T-helper 1 cell (primary cell): ENCODE measurements around the gene NF1.
A peak's percentile ranks its signal among the peaks of the same experiment; 100 is the strongest.
"Not testable (repeated sequence)": the region's sequence is repeated elsewhere in the genome, so short reads cannot be mapped to it uniquely, and the experiment has no call there.

Experiments
- DNase-seq, 5 donors: peaks; one replicate each; pipeline ENCODE4 v3.0.0-alpha.2; 2012 to 2020
- total RNA-seq, 4 donors: gene quantifications; one replicate each; lab custom pipeline; 2026; lab: John Stamatoyannopoulos, UW

The NF1 gene, protein sequence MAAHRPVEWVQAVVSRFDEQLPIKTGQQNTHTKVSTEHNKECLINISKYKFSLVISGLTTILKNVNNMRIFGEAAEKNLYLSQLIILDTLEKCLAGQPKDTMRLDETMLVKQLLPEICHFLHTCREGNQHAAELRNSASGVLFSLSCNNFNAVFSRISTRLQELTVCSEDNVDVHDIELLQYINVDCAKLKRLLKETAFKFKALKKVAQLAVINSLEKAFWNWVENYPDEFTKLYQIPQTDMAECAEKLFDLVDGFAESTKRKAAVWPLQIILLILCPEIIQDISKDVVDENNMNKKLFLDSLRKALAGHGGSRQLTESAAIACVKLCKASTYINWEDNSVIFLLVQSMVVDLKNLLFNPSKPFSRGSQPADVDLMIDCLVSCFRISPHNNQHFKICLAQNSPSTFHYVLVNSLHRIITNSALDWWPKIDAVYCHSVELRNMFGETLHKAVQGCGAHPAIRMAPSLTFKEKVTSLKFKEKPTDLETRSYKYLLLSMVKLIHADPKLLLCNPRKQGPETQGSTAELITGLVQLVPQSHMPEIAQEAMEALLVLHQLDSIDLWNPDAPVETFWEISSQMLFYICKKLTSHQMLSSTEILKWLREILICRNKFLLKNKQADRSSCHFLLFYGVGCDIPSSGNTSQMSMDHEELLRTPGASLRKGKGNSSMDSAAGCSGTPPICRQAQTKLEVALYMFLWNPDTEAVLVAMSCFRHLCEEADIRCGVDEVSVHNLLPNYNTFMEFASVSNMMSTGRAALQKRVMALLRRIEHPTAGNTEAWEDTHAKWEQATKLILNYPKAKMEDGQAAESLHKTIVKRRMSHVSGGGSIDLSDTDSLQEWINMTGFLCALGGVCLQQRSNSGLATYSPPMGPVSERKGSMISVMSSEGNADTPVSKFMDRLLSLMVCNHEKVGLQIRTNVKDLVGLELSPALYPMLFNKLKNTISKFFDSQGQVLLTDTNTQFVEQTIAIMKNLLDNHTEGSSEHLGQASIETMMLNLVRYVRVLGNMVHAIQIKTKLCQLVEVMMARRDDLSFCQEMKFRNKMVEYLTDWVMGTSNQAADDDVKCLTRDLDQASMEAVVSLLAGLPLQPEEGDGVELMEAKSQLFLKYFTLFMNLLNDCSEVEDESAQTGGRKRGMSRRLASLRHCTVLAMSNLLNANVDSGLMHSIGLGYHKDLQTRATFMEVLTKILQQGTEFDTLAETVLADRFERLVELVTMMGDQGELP (N-terminal part only)
- total RNA-seq = 49.1 to 79.6 (median 76.1) reads per million in 4 donors

DNA sequence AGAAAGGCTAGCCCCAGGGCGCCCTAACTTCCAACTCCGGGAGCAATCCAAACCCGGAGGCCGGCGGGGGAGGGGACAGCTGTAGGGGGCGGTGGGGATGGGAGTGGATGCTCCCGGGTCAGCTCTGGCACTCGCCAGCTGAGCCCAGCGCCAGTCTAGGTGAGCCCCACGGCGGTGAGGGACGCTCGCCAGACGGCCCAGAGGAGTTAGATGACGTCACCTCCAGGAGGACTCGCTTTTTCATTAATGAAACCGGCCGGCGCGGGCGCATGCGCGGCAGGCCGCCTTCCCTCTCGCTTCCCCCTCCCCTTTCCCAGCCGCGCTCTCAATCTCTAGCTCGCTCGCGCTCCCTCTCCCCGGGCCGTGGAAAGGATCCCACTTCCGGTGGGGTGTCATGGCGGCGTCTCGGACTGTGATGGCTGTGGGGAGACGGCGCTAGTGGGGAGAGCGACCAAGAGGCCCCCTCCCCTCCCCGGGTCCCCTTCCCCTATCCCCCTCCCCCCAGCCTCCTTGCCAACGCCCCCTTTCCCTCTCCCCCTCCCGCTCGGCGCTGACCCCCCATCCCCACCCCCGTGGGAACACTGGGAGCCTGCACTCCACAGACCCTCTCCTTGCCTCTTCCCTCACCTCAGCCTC is at the start of gene NF1:
TSS of gene NF1 (plus strand) at position 378 of the 636 bp plus-strand sequence. CDS start 333 bp downstream, outside the sequence.
- DNase-seq = peak; percentile 81 to 88 (median 84)

DNA sequence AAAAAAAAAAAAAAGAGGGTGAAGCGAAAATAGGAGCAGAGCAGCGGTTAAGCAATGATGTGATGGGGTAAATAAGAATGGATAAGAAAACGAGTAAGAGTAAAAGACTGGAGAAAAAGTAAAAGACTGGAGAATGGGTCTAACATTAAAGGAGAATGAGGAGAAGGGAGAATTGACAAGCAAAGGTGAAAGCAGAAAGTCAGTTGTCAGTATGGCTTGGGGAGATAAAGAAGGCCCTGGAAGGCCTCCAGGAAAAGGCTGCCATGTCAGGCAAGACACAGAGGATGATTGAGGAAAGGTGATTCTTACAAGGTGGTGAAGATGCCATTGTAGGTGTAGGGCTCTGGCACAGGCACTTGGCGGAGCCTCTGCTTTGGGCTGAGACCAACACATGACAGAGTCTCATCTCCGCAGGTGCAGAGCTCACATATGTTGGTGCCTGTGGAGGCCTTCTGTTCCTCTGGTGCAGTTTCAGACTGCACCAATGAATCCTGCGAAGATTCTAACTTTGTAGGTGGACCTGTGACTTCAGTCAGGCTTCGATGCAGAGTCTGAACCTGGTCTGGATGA is 47.8 kb upstream of the NF1 start:
- DNase-seq = not testable (repeated sequence)

DNA sequence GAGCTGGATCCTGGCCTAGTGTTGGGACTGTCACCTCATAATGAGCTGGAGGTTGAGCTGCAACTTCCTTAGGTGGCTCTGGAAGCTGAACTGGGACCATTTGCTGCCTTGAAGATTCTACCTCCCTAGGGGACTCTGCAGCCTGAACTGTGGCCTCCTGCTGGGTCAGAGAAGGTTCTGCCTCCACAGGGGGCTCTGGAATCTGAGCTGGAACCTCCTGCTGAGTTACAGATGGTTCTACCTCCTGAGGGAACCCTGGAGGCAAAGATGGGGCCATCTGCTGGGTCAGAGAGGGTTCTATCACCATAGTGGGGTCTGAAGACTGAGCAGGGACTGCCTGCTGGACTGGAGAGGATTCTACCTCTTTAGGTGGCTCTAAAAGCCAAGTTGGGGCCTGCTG is 46.6 kb upstream of the NF1 start:
- no peak for DNase-seq

DNA sequence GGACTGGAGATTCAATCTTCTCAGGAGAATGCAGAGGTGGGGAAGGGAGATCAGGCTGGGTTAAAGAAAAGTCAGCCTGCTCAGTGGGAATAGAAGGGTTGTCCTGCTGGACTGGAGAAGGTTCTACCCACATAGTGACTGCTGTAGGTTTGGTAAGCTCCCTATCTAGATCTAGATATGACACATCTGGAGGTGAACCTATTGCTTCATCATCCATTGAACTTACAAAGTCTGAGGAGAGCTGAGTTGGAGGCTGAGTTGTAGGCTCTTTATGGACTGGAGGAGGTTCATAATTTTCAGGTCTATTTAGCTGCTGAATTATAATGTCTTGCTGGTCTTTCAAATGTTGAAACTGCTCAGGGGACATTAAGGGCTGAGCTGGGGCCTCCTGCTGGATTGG is 46.0 kb upstream of the NF1 start:
- DNase-seq = no peak

DNA sequence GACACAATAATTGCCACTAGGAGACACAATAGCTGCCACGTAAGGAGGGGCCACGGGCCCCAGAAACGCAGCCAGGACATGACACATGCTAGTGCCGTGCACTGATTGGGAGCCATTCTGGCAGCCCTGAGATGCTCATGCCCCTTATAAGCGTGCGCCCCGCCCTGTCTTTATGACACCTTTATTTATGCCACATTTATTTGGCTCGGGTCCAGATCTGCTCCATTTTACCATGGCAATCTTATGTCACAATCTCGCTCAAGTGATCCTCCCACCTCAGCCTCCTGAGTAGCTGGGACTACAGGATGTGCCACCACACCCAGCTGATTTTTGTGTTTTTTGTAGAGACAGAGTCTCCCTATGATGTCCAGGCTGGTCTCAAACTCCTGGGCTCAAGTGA is 43.8 kb upstream of the NF1 start:
- DNase-seq = no peak

DNA sequence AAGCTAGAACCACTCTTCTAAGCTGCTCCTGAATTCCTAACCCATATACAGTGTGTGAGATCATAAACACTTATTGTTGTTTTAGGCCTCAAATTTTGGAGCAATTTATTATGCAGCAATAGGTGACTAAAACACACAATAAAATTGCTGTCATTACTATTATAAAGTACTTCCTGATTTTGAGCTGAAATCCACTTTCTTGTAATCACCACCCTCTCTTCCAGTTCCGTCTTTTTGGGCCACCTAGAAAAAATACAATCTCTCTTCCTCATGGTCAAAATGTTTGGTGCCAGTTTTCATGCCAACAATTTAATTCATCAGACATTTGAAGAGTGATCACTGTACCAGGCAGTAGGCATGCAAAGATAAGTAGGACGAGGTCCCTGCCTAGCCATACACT is 43.3 kb upstream of the NF1 start:
- no peak for DNase-seq

DNA sequence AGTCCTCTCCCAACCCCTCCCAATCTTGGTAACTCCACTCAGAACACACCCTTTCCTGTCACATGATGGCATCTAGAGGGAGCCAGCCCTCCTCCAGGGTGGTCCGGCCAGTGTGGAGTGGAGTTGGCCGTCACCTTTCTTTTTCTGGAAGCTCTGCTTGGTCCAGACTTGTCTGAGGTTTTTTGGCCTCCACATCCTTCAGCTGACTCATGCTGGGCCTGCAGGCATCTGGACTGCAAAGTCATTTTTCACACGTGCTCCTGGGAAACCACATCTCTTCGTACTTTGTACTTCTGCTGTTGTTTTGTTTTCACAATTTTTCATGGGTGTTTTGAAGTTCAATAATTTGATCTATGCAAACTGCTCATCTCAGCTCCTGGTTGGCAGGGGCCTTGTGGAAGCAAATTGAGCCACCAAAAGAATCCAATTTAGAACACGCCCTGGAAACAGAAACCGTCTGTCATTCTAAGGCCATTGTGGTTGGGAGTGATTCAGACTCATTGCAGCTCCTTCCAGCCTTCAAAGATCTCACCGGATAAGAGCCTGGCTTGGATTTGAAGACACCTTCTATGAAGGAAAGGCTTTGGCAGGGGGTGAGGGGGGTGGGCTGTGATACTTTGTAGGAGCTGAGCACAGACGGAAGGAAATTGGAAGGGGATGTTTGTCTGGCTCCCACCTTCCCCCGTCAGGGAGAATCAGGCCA is 42.4 kb upstream of the NF1 start:
- DNase-seq = peak in 1 of 5 donors; percentile 14

DNA sequence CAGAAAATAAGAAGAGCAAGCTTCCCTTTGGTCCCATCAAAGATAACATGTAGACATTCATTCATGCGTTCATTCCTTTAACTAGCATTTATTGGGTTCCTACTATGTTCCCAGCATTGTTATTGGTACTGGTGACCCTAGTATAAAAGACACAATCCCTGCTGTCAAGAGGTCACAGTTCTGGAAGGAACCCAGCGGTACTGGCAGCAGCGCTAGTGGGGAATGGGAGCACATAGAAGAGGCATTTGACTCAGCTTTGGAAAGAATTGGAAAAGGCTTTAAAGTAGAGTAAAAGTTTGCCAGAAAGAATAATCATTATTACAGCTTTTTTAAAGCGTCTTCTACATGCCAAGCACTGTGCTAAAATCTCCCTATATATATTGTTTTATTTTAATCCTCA is 41.7 kb upstream of the NF1 start:
- no peak for DNase-seq

DNA sequence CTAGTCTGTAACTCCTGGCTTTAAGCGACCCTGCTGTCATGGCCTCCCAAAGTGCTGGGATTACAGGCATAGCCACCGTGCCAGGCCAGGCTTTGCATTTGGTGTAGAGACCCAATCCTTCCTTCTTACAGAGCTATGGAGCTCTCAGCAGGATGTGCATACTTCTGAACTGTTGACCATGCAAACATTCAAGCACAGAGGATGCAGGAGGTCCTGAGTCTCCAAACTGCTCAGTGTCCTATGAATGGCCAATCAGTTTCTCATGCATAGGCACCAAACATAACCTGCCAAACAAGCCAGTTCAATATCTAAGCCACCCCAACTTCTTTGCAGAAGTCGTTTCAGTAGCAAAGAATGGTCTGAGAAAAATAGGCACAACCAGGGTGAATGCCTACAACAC is 40.0 kb upstream of the NF1 start:
- DNase-seq = no peak

DNA sequence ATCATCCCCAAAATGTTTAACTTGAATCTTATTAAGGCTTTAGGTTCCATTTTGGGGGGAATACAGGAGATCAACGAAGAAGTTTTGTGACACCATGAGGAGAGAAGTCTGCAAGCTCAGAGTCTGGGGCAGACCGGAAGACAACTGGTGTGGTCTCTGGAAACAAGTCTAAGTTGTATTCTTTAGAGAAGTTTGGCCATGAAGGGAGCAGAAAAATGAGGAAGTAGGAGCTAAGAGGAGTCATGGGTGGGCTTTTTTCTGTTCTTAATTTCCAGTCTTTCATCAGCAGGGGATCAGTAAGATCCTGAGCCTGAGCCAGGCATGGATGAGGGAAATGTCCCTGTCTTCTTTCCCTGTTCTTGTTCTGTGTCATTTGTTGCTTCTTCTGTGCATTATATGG is 35.8 kb upstream of the NF1 start:
- no peak for DNase-seq

DNA sequence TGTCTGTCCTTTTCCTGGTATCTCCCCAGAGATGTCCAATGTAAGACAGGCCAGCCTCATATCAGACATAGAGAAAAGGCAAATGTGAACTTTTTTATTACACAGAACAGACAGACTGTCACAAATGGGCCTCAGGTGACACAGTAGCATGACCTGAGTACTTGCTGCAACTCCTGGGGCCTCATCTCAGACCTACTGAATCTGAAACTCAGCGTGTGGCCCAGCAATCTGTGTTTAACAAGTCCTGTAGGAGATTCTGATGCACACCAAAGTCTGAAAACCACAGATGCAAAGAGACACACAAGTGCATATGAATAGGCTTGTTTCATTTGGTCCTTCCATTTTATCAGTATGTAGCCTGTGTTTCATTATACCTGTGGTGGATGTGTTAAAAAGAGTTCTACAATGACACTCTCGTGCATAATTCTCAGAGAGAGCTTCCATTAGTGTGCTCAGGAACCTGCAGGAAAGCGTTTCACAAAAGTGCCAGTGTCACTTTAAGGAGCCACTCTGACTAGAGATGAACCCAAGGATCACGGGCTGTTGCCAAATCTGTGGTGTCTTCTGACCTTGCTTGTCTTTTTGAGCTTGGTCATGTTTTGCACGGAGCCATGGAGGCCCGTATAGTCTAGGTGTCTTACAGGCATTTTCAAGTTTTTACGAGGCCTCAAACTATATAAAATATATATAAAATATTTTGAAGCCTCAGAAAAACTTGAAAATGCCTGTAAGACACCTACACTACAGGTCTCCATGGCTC is 33.8 kb upstream of the NF1 start:
- DNase-seq = no peak

DNA sequence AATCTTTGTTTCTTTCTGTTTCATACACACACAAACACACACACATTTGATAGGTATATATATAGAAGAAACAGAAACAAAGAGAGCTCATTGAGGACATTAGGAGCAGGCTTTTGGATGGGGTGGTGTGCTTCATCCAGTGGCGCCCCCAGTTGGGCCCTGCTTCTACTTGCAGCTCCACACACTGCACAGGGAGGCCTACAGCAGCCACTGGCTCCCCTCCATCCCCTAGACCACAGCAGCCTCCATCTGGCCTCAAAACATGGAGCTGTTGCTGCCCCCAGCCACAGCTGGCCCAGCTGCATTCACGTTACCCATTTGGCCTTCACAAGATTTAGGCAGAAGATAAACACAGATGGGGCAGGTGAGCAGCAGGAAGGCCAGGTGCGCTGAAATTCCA is 33.1 kb upstream of the NF1 start:
- DNase-seq = no peak

DNA sequence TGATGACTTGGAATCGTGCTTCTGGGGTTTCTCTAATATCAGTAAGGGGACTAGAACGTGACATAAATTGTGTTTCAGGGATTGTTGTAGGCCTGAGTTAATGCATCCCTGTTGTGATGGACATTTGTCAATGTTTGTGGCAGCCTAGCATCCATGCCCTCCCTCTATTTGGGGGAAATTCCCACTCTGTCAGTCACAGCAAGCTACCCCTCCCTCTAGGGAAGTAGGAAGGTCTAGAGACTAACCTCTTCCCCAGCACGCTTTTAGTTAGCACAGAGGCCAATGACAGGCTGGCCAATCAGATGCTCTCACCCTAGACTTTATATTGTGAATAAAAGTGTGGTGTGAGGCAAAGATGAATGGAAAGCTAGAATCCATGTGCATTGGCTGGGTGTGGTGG is 32.4 kb upstream of the NF1 start:
- no peak for DNase-seq

DNA sequence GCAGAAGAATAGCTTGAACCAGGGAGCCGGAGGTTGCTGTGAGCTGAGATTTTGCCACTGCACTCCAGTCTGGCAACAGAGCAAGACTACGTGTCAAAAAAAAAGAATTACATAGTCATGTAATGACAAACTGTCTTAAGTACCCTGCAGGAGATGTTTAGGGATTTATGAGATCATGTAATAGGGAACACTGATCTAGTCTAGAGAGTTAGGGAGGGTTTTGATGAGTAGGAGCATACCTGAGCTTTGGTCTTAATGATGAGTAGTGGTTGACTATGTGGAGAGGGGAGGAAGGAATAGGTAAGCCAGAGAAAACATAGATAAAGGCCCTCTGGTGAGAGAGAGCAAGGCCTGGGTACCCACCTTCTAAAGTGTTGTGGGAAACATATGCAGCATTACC is 30.1 kb upstream of the NF1 start:
- DNase-seq = no peak

DNA sequence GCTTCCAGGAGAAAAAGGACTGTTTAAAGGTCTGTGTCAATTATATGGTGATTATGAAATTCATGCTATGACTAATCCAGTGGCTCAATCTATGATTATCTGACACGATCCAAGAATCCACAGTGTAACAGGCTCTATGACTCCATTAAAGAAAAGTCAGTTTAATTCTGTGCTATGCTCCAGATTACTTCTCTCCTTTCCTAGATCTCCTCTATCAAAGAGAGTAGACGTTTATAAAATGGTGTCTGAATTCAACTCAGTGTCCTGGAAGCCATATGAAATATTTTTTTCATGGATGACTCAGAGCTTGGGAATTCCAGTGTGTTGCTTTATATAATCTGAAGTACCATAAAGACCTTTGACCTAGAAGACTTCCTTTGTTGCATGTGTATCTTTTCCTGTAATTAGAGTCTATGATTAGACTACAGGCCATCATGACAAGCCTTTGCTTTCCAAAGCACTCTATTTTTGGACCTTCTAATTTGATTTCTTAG is 27.0 kb upstream of the NF1 start:
- no peak for DNase-seq

DNA sequence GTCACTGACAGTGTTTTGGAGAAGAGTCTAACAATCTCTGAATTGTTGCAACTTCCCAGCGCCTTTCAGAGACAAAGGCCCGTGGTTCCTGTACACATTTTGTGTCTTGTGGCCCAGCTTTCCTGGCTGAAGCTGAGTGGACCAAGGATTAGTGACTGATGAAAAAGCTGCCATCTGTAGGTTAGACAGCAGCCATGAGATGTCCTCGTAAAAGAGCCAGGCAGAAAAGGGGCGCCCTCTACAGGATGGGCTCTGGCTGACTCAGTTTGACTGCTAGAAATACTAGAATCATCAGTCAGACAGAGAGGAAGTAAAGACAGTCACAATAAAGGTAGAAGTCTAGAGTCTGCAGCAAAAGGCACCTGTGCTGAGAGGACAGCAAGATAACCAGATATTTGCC is 26.5 kb upstream of the NF1 start:
- peak in 3 of 5 donors; percentile 5 to 64 (median 20) for DNase-seq

DNA sequence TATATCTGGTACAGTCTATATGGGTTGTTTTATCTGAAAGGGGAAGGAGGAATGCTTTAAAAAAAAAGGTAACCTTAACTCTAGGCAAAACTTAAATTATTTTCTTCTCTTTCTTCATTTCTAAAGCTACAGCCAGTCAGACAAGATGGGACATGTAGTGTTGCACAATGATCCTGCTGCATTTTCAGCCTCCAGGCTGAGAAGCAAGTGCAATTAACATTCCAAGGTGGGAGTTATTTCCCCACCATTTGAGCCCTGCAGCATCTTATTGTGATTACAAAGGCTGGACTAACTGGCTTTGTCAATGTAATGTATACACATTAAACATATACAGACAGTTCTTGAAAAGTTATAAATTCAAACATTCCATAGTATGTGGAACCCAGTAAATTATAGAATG is 22.6 kb upstream of the NF1 start:
- DNase-seq = no peak

DNA sequence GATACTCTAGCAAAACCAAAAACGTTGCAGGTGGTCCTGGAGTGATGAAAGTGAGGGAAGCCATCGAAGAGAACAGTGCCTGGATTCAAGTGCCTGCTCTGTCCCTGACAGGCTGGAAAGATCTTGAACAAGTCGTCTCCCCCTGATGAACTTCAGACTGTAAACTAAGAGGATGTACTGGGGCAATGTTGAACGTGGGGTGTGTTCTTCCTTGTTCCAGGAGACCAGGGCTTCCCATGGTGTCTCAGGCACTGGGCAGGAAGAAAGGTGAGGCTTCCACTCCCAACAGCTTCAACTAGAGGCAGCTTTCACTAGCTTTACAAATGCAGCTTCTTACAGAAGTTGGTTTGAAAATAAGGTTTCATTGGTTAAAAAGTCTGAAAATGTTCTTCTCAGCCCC is 21.4 kb upstream of the NF1 start:
- no peak for DNase-seq

DNA sequence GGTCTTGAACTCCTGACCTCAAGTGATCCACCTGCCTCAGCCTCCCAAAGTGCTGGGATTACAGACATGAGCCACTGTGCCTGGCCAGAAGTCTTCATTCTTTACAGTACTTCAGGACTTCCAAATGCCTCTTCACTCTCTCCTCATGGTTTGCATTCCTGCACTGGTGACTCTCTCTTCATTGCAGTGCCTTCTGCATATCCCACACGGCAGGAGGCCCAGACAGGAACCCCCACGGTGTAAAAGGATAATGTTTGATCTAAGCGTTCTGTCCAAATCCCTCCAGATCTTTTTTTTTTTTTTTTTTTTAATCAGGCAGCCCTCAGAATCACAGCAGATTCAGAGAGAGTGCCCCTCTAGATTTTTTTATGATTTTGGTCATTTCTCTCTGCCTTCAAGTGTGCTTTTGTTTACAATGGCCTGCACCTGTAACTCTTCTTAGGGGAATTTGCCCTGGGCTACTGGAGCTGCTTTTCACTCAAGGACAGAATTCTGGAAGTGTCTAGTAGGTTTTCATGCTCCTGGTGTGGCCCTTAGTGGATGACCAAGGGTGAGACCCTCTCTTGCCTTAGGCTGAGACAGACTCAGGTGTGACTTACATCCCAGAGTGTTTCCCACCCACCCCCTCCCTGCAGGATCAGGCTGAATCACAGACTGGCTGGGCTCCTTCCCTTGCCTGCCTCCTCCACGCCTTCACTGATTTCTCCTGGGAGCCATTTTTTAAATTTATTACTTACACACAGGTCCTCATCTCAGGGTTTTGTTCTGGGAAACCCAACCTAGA is 19.8 kb upstream of the NF1 start:
- DNase-seq = no peak

DNA sequence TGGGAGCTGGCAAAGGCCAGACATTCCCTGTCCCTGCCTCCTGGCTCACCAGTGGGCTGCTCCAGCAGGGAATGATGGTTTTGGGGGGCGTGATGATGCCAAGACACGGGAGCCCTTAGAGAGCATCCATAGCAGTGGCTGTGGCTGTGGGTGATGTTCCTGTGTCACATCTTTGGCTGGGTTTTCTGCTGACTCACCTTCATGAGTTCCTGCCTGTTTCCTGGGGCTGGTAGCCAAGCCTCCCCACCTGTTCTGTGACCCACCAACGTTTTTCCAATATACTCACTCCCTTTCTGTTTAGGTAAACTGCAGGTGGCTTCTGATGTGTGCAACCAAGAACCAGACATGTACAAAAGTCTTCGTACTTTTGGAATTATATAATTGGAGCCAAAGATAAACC is 16.5 kb upstream of the NF1 start:
- DNase-seq = no peak
